ENCODE data around the gene FGD6.

The FGD6 gene

GRCh38 chr12:95217377-95218149 lies at the start of gene FGD6, which contains the start of gene VEZT:
TSS of gene FGD6 (minus strand) at chr12:95217467. CDS start at chr12:95217240, 227 bp downstream.
TSS of gene VEZT (plus strand) at chr12:95217807. CDS start at chr12:95217851, 44 bp downstream.
- TF ChIP-seq CTCF (IDR thresholded peaks at IDR 0.05; ENCODE audit: low read length, missing control alignments) = peak; percentile 49
- peak within 1 kb of the TSS; percentile 90 for H3K4me3 ChIP-seq (replicated peaks; ENCODE audit: low read depth, low read length)
- DNase-seq (ENCODE audit: low read depth) = peak; percentile 99

GRCh38 chr12:95266254-95266653 lies 49.0 kb upstream of the FGD6 start:
- no peak for TF ChIP-seq CTCF (IDR thresholded peaks at IDR 0.05; ENCODE audit: low read length, missing control alignments)
- DNase-seq (ENCODE audit: low read depth) = no peak
- no peak overlapping the region for H3K4me3 ChIP-seq (replicated peaks; ENCODE audit: low read depth, low read length)

- no peak for TF ChIP-seq CTCF (IDR thresholded peaks at IDR 0.05; ENCODE audit: low read length, missing control alignments)
- no peak overlapping the region for H3K4me3 ChIP-seq (replicated peaks; ENCODE audit: low read depth, low read length)
- DNase-seq (ENCODE audit: low read depth) = no peak
Measured at GRCh38 chr12:95265765-95266164, 48.5 kb upstream of the FGD6 start.

GRCh38 chr12:95262808-95263207 lies 45.5 kb upstream of the FGD6 start:
- TF ChIP-seq CTCF (IDR thresholded peaks at IDR 0.05; ENCODE audit: low read length, missing control alignments) = no peak
- DNase-seq (ENCODE audit: low read depth) = peak; percentile 60
- no peak overlapping the region for H3K4me3 ChIP-seq (replicated peaks; ENCODE audit: low read depth, low read length)

- DNase-seq (ENCODE audit: low read depth) = no peak
- no peak for TF ChIP-seq CTCF (IDR thresholded peaks at IDR 0.05; ENCODE audit: low read length, missing control alignments)
- no peak overlapping the region for H3K4me3 ChIP-seq (replicated peaks; ENCODE audit: low read depth, low read length)
Measured at GRCh38 chr12:95261109-95261508, 43.8 kb upstream of the FGD6 start.

- DNase-seq (ENCODE audit: low read depth) = no peak
Measured at GRCh38 chr12:95259368-95259767, 42.1 kb upstream of the FGD6 start.

More at GRCh38 chr12:95259368-95259767, 42.1 kb upstream of the FGD6 start:
- TF ChIP-seq CTCF (IDR thresholded peaks at IDR 0.05; ENCODE audit: low read length, missing control alignments) = no peak
- no peak overlapping the region for H3K4me3 ChIP-seq (replicated peaks; ENCODE audit: low read depth, low read length)
